Erythroblast (primary cell): ENCODE results near the gene YWHAQ.
"Not testable (repeated sequence)": the region's sequence is repeated elsewhere in the genome, so short reads cannot be mapped to it uniquely, and the experiment has no call there.

Experiments used
- DNase-seq, 2 experiments: peaks; one replicate each; lab custom pipeline; 2025; lab: John Stamatoyannopoulos, UW
- GATA1 ChIP-seq: IDR thresholded peaks from 2 replicates; pipeline ENCODE4 v1.6.1; 2011; ENCODE audit warnings: low read depth, mild to moderate bottlenecking, control low read depth, low read length, moderate library complexity
- POLR2A ChIP-seq: IDR thresholded peaks from 2 replicates; pipeline ENCODE4 v1.6.1; 2011; ENCODE audit warnings: mild to moderate bottlenecking, low read length

YWHAQ gene

GRCh38 chr2:9601397-9601796 lies 29.4 kb downstream of the YWHAQ start:
- DNase-seq = no peak

GRCh38 chr2:9599430-9599829 lies 31.4 kb downstream of the YWHAQ start:
- TF ChIP-seq POLR2A (no peak), GATA1 (no peak)
- DNase-seq = no peak

More at GRCh38 chr2:9601397-9601796, 29.4 kb downstream of the YWHAQ start:
- TF ChIP-seq GATA1 (no peak), POLR2A (no peak)

DNA sequence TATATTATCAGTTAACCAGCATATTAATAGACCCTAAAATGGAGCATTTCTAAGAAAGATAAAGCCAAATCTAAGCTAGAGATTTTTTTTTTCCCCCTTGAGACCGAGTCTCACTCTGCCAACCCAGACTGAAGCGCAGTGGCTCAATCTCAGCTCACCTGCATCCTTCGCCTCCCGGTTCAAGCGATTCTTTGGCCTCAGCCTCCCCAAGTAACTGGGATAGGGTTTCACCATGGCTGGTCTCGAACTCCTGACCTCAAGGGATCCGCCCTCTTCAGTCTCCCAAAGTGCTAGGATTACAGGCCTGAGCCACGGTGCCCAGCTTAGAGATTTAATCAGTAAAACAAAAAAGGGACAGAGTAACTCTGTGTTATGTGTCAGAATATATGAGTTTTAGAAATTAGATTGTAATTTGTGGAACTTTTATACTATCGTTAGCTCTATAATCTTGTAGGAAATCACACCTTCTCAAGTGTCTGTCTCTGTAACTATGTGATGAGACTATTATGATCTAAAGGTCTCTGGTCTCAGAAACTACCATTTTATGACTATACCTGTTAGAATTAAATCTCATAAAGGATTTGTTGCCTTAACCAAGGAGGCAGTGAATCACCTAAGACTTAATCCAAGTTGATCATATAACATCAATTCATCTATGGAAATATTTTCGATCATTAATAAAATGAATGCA lies 34.0 kb downstream of the YWHAQ start:
- TF ChIP-seq GATA1 (no peak), POLR2A (no peak)
- DNase-seq = no peak

DNA sequence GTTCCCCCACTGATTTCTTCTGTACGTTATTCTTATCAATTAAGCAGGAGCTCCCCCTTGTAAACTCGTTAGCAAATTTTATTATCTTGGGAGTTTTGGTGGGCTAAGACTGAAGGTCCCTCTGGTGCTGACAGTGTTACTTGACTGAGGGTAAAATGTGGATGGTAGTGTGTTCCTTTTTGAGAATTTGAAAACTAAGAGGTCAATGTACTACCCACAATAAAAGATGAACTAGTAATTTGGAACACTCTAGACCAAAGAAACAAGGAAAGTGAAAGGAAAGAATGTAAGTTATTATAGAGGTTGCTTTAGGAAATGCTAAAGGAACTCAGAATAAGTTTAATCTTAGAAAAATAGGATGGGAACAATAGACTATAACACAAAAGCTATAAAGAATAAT lies 35.1 kb downstream of the YWHAQ start:
- DNase-seq = no peak
- TF ChIP-seq GATA1 (no peak), POLR2A (no peak)

DNA sequence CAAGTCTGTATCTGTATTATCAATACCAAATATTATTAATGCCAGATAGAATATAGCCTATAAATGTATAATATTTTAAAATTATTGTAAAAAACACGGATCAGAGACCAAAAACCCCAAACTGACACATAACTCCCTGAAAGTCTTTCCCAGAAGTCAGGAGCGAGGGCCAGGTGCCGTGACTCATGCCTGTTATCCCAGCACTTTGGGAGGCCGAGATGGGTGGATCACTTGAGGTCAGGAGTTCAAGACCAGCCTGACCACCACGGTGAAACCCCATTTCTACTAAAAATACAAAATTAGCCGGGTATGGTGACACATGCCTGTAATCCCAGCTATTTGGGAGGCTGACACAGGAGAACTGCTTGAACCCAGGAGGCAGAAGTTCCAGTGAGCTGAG lies 35.5 kb downstream of the YWHAQ start:
- not testable (repeated sequence) for DNase-seq

DNA sequence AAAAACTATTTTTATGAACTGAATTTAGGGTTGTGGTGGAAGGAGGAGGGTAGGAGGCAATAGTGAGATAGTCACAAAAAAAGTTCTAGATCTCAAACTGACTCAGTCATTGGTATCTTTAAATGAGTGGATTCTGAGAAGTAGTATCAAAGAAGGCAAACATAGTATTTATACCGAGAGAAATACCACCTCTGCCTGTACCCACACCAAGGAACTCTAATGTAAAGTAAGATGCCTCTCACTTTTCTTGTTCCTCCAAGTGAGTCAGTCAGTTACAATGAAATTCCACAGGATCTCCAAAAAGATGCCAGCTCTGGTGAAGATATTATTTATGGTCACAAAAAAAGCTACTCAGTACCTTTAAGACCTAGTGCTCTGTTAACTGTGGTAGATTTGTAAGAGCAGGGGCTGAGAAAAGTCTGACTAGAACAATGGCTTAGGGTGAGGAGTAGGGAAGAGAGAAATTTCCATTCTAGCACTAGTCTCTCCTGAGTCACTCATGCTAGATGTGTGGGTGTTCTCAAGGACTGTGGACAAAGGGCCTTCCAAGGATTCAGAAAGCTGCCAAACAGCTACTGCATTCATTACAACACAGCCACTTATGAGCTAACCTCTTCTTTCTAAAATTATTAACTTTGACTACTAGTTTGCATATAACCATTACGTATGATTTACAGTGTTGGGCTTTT lies 36.3 kb downstream of the YWHAQ start:
- no peak for DNase-seq
- TF ChIP-seq POLR2A (no peak), GATA1 (no peak)

- peak; percentile 38 to 60 for DNase-seq
- TF ChIP-seq GATA1 (no peak), POLR2A (no peak)
These were observed 36.9 kb downstream of the YWHAQ start for GRCh38 chr2:9593925-9594324.

DNA sequence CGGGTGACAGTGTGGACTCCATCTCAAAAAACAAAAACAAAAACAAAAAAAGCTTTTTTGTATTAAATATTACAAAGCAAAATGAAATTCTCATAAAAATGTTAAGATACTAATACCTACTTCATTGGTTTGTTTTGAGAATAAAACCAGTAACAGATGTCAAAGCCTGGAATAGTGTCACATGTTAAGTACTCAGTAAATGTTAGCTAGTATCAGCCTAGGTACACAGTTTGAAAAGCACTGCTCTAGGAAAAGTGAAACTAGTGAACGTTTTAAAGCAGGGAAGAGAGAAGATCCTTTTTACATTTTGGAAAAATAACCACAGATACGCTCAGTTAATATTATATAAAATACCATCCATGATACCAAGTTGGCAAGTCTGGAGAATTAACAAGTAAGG lies 38.1 kb downstream of the YWHAQ start:
- no peak for DNase-seq
- TF ChIP-seq POLR2A (no peak), GATA1 (no peak)

DNA sequence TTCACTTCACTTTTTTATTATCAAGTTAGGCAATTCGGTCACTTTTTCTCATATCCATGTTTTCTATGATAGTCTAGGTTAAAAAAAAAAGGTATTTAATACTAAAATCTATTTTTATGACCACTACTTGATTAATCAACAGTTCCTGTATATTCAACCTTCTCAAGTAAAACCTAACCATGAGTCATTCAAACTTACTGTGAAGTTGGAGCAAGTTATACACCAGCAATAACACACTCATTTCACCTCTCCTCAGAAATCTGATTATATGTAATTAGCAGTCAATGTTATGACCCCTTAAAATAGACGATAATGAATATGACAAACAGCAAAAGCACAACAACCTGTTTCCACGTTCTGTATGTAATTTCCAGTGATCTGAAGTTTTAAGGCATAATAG lies 40.2 kb downstream of the YWHAQ start:
- no peak for DNase-seq
- TF ChIP-seq GATA1 (no peak), POLR2A (no peak)

DNA sequence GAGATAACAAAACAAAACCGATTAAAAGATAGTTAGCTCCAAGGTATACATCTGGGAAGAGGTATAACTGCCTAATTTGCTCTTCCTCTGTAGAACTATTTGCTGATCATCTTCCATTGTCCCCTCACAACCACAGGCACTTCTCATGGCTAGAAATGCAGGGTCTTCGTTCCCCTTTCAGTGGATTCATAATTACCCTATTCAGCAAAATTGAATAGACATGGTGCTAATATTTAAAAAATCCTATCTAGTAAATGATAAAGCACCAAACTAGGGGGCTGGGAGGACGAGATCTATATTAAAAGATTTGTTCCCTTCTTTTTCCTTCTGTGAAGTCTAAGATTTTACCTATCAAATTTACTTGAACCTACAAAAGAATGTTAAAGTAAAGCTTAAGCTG lies 44.3 kb downstream of the YWHAQ start:
- TF ChIP-seq POLR2A = no peak
- no peak for DNase-seq

- TF ChIP-seq GATA1 (no peak), POLR2A (no peak)
- DNase-seq = no peak
These were observed 45.3 kb downstream of the YWHAQ start for GRCh38 chr2:9585486-9585885.

DNA sequence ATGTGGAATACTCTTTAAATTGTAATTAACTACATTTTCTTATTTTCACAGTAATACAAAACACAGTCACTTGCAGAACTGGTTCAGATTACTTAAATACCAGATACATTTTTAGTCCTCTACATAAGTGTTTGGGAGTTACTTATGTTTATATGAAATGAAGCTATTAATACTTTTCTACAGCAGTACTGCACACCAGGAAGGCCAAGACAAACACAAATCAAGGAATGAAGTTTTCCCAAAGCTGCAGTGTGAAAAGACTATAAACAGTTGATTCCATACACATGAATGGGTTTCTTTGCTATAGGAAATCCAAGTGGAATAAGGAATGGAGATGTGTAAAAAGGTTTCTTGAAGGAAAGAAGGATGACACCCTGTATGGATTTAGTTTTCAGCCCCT lies 45.9 kb downstream of the YWHAQ start:
- DNase-seq = not testable (repeated sequence)

DNA sequence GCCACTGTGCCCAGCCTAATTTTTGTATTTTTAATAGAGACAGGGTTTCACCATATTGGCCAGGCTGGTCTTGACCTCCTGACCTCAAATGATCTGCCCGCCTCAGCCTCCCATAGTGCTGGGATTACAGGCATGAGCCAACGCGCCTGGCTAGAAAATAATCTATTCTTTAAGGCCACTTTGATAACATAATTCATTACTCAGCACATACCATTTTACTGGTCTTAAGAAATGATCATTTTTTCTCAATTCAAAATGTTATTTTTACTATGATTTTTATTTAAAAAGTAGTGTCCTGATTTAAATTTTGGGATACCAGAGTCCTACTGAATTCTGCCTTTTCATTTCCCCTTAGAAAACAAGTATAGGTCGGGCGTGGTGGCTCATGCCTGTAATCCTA lies 48.2 kb downstream of the YWHAQ start:
- no peak for DNase-seq
- TF ChIP-seq GATA1 (no peak), POLR2A (no peak)

DNA sequence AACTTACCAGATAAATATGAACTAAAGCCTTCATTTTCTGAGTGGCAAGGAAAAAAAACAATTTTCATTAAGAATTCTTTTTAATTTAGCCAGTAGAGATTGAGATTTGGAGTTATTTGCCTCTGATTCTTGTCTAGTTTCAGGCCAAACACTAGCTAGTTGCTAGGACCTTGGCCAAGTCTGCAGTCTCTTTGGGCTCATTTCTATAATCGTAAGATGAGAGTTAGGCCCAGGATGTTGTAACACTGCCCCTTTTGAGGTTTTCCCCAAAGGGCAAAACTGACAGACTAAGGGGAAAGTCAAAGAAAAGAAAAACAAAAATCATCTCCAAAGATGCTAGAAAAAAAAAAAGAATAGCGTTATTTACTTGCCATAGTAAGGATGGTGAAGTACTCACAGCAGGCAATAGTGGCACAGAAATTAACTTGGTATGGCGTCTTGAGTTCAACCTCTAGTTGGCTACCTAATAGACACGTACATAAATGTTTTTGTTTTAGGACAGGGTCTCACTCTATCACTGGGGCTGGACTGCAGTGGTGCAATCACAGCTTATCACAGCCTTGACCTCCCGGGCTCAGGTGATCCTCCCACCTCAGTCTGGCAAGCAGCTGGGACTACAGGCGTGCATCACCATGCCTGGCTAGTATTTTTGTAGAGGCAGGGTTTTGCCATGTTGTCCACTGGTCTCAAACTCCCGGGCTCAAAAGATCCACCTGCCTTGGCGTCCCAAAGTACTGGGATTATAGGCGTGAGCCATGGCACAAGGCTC lies 52.1 kb downstream of the YWHAQ start:
- DNase-seq = no peak
- no peak for TF ChIP-seq POLR2A
- TF ChIP-seq GATA1 = no peak

GRCh38 chr2:9574331-9574730 lies 56.5 kb downstream of the YWHAQ start:
- no peak for TF ChIP-seq GATA1
- TF ChIP-seq POLR2A = no peak
- DNase-seq = no peak

DNA sequence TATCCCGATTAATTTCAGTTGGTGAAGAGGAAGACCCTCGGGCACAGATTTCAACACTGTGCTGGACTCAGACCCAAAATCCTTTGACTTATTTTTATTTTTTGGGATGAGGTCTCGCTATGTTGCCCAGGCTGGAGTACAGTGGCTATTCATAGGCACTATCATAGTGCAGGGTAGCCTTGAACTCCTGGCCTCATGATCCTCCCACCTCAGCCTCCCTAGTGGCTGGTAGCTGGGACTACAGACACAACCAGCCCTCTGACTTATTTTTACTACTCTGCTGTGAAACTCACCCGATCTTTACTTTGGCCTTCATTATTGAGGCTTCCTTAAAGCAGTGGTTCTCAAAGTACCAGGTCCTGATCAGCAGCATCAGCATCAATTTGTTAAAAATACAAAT lies 57.0 kb downstream of the YWHAQ start:
- no peak for TF ChIP-seq GATA1
- TF ChIP-seq POLR2A = no peak
- no peak for DNase-seq
